OCI-LY3 (cell line): ENCODE results near the gene POTEH.
"Not testable (repeated sequence)": the region's sequence is repeated elsewhere in the genome, so short reads cannot be mapped to it uniquely, and the experiment has no call there.

Source experiments
- EZH2phosphoT487 ChIP-seq: fragments of 200-600 bp; shearing (Covaris generic); IDR thresholded peaks from 2 replicates; pipeline ENCODE4 v1.6.1; 2018; ENCODE audit warnings: antibody characterized with exemption, mixed run types, low read depth
- TF ChIP-seq, protein P1 (sequence below): fragments of 200-600, 300-600 bp; sonication (generic); IDR thresholded peaks from 2 replicates; pipeline ENCODE4 v1.5.1; 2014; ENCODE audit warnings: antibody characterized with exemption, low read length, low read depth

GRCh38 chr22:15664682-15665081, 25.1 kb upstream of the POTEH start:
- TF ChIP-seq, protein P1, sequence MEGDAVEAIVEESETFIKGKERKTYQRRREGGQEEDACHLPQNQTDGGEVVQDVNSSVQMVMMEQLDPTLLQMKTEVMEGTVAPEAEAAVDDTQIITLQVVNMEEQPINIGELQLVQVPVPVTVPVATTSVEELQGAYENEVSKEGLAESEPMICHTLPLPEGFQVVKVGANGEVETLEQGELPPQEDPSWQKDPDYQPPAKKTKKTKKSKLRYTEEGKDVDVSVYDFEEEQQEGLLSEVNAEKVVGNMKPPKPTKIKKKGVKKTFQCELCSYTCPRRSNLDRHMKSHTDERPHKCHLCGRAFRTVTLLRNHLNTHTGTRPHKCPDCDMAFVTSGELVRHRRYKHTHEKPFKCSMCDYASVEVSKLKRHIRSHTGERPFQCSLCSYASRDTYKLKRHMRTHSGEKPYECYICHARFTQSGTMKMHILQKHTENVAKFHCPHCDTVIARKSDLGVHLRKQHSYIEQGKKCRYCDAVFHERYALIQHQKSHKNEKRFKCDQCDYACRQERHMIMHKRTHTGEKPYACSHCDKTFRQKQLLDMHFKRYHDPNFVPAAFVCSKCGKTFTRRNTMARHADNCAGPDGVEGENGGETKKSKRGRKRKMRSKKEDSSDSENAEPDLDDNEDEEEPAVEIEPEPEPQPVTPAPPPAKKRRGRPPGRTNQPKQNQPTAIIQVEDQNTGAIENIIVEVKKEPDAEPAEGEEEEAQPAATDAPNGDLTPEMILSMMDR = not testable (repeated sequence)
- not testable (repeated sequence) for TF ChIP-seq EZH2phosphoT487
